Hematopoietic multipotent progenitor cell (in vitro differentiated cells): ENCODE measurements around the gene GATA3. TPM values are rescaled to one million over a fixed set of nuclear protein-coding genes. Genes with fewer than 3 reads are reported as not detected.

Experiments
- DNase-seq, 3 donors: peaks; one replicate each; pipeline ENCODE4 v3.0.0-alpha.2; 2011 to 2015; ENCODE audit warnings: low read depth in 2 of 3, low spot score in 2 of 3
- total RNA-seq: library from RNA; depleted of rRNA; stranded (reverse); fragments of >200 nt; gene quantifications from one replicate; pipeline ENCODE4 v1.2.3, GENCODE V29; 2012

Gene GATA3
- total RNA-seq, 1 donor = 2.2 TPM

GRCh38 chr10:8063128-8063908 lies 8.8 kb downstream of the GATA3 start:
- DNase-seq = no peak

- no peak for DNase-seq
These were observed 9.4 kb downstream of the GATA3 start for GRCh38 chr10:8063935-8064334.

- DNase-seq = no peak
These were observed 9.9 kb downstream of the GATA3 start for GRCh38 chr10:8064436-8064835.

- peak in 2 of 3 donors; percentile 82 to 93 for DNase-seq
These were observed 11.2 kb downstream of the GATA3 start for GRCh38 chr10:8065651-8066050.

- DNase-seq = no peak
These were observed 11.6 kb downstream of the GATA3 start for GRCh38 chr10:8066124-8066523.

- DNase-seq = no peak
These were observed 12.3 kb downstream of the GATA3 start for GRCh38 chr10:8066797-8067196.

GRCh38 chr10:8069108-8069507 lies 14.6 kb downstream of the GATA3 start:
- no peak for DNase-seq

- no peak for DNase-seq
These were observed 15.1 kb downstream of the GATA3 start for GRCh38 chr10:8069627-8070026.

GRCh38 chr10:8070440-8070839 lies 16.0 kb downstream of the GATA3 start:
- DNase-seq = no peak

- DNase-seq = no peak
These were observed 16.5 kb downstream of the GATA3 start for GRCh38 chr10:8071006-8071405.

- no peak for DNase-seq
These were observed 17.2 kb downstream of the GATA3 start for GRCh38 chr10:8071666-8072065.

- DNase-seq = no peak
These were observed 17.7 kb downstream of the GATA3 start for GRCh38 chr10:8072211-8072610.

GRCh38 chr10:8073691-8074416 lies 19.4 kb downstream of the GATA3 start:
- DNase-seq = no peak

- DNase-seq = no peak
These were observed 20.4 kb downstream of the GATA3 start for GRCh38 chr10:8074881-8075280.

- DNase-seq = no peak
These were observed 21.1 kb downstream of the GATA3 start for GRCh38 chr10:8075282-8076260.

- no peak for DNase-seq
These were observed 22.4 kb downstream of the GATA3 start for GRCh38 chr10:8076933-8077332.

- no peak for DNase-seq
These were observed 23.5 kb downstream of the GATA3 start for GRCh38 chr10:8078027-8078426.

GRCh38 chr10:8079126-8079525 lies 24.6 kb downstream of the GATA3 start:
- DNase-seq = no peak

GRCh38 chr10:8084799-8085198 lies 30.3 kb downstream of the GATA3 start:
- DNase-seq = no peak

- DNase-seq = no peak
These were observed 30.8 kb downstream of the GATA3 start for GRCh38 chr10:8085251-8085650.

GRCh38 chr10:8086315-8086714 lies 31.8 kb downstream of the GATA3 start:
- DNase-seq = no peak
